Measurements from ENCODE around the gene GIGYF2.

- TF ChIP-seq CTCF (IDR thresholded peaks at IDR 0.05) (no peak), POLR2A (IDR thresholded peaks at IDR 0.05) (no peak)
Observed at GRCh38 chr2:232843834-232844233, 146.7 kb downstream of the GIGYF2 start.
